Fibroblast of skin of right biceps (primary cell): ENCODE measurements around the gene LAG3.
A peak's percentile ranks its signal among the peaks of the same experiment; 100 is the strongest.

Experiments used
- DNase-seq: peaks from one replicate; pipeline ENCODE4 v3.0.0-alpha.2; 2013

The LAG3 gene

GRCh38 chr12:6772726-6773589 is 638 bp downstream of the LAG3 start:
- no peak for DNase-seq

GRCh38 chr12:6773590-6774351 is 1.5 kb downstream of the LAG3 start:
- DNase-seq = no peak

- no peak for DNase-seq
Measured at GRCh38 chr12:6774499-6775062, 2.3 kb downstream of the LAG3 start.

- no peak for DNase-seq
Measured at GRCh38 chr12:6775185-6776174, 3.2 kb downstream of the LAG3 start.

GRCh38 chr12:6777386-6777785 is 5.1 kb downstream of the LAG3 start:
- no peak for DNase-seq

- DNase-seq = no peak
Measured at GRCh38 chr12:6778217-6778573, 5.9 kb downstream of the LAG3 start.

GRCh38 chr12:6778574-6779550 is 6.5 kb downstream of the LAG3 start:
- DNase-seq = peak; percentile 92

GRCh38 chr12:6779708-6780432 is 7.5 kb downstream of the LAG3 start:
- DNase-seq = no peak

GRCh38 chr12:6780573-6780972 is 8.3 kb downstream of the LAG3 start:
- DNase-seq = no peak

GRCh38 chr12:6782119-6782518 is 9.8 kb downstream of the LAG3 start:
- no peak for DNase-seq

GRCh38 chr12:6782850-6783566 is 10.7 kb downstream of the LAG3 start:
- no peak for DNase-seq

- no peak for DNase-seq
Measured at GRCh38 chr12:6783828-6784227, 11.5 kb downstream of the LAG3 start.

- no peak for DNase-seq
Measured at GRCh38 chr12:6784296-6784695, 12.0 kb downstream of the LAG3 start.

GRCh38 chr12:6784761-6785160 is 12.4 kb downstream of the LAG3 start:
- DNase-seq = no peak

GRCh38 chr12:6786416-6787094 is 14.2 kb downstream of the LAG3 start:
- no peak for DNase-seq

GRCh38 chr12:6787309-6787708 is 15.0 kb downstream of the LAG3 start:
- no peak for DNase-seq

GRCh38 chr12:6788972-6789924 is 16.9 kb downstream of the LAG3 start, which contains the start of gene CD4:
TSS of gene CD4 (plus strand) at chr12:6789528. CDS start at chr12:6800139, 10,611 bp downstream.
- no peak for DNase-seq
